ENCODE measurements around the gene ZNF618. TPM values are rescaled to one million over a fixed set of nuclear protein-coding genes. Genes with fewer than 3 reads are reported as not detected.

The ZNF618 gene
- polyA plus RNA-seq, 3 donors: 0.53 to 1.9 (median 0.78) TPM

- no peak overlapping the region for H3K27ac Mint-ChIP-seq
These were observed 137.9 kb downstream of the ZNF618 start for GRCh38 chr9:114014044-114014443.

GRCh38 chr9:114015607-114016006, 139.5 kb downstream of the ZNF618 start:
- no peaks in the 10 kb centered on the region for H3K27me3 ChIP-seq (ENCODE audit: control insufficient read depth in 2 of 2, insufficient read depth in 2 of 2, low read length in 2 of 2)
- intact Hi-C loops (cut with micrococcal nuclease): no loop called here
- Mint-ChIP-seq H3K36me3 (peaks cover 30 to 32% of the 10 kb centered on the region in 2 donors), H3K27ac (no peak overlapping the region), H3K4me3 (no peak overlapping the region), H3K27me3 (ENCODE audit: low read depth in 3 of 3) (no peaks in the 10 kb centered on the region), H3K4me1 (no peaks in the 10 kb centered on the region), H3K9me3 (peaks cover 0 to 3% (median 2%) of the 10 kb centered on the region in 7 donors)
- no peaks in the 10 kb centered on the region for H4K20me1 ChIP-seq (ENCODE audit: insufficient read depth, low read length)
- H3K4me2 ChIP-seq (replicated peaks; ENCODE audit: extremely low read depth, low read length, poor library complexity, severe bottlenecking): no peak overlapping the region
- no peaks in the 10 kb centered on the region for H3K9me3 ChIP-seq (replicated peaks in 1 of 2; ENCODE audit: control insufficient read depth in 1 of 2, insufficient read depth in 1 of 2, low read length in 2 of 2)
- no peak overlapping the region for H3K4me3 ChIP-seq (replicated peaks in 1 of 3; ENCODE audit: low read depth in 2 of 3, low read length in 3 of 3)
- no peak for TF ChIP-seq CTCF (IDR thresholded peaks at IDR 0.05)
- no peak overlapping the region for H3K9ac ChIP-seq (ENCODE audit: insufficient read depth, low read length, poor library complexity, severe bottlenecking)
- no peaks in the 10 kb centered on the region for H3K4me1 ChIP-seq (ENCODE audit: control insufficient read depth in 1 of 2, insufficient read depth in 2 of 2, low read length in 2 of 2)
- no peaks in the 10 kb centered on the region for H3K79me2 ChIP-seq (ENCODE audit: insufficient read depth, low read length)
- no peak overlapping the region for H2AFZ ChIP-seq (ENCODE audit: insufficient read depth, low read depth, low read length, poor library complexity, severe bottlenecking)
- no peak overlapping the region for H3K27ac ChIP-seq (ENCODE audit: low read depth in 1 of 2, low read length in 2 of 2)
- WGBS (ENCODE audit: insufficient coverage): 100% methylated on average over 2 of the region's 2 CpGs
- no peak for DNase-seq
- H3K36me3 ChIP-seq (replicated peaks in 1 of 2; ENCODE audit: control insufficient read depth in 1 of 2, insufficient read depth in 2 of 2, low read length in 2 of 2): peaks cover 6 to 20% of the 10 kb centered on the region in 2 donors

More at GRCh38 chr9:114014044-114014443, 137.9 kb downstream of the ZNF618 start:
- H3K9me3 ChIP-seq (replicated peaks in 1 of 2; ENCODE audit: control insufficient read depth in 1 of 2, insufficient read depth in 1 of 2, low read length in 2 of 2): no peaks in the 10 kb centered on the region
- peaks cover 6 to 20% of the 10 kb centered on the region in 2 donors for H3K36me3 ChIP-seq (replicated peaks in 1 of 2; ENCODE audit: control insufficient read depth in 1 of 2, insufficient read depth in 2 of 2, low read length in 2 of 2)
- TF ChIP-seq CTCF (IDR thresholded peaks at IDR 0.05): no peak
- Mint-ChIP-seq H3K36me3 (peaks cover 24 to 36% of the 10 kb centered on the region in 2 donors), H3K9me3 (peaks cover 0 to 3% (median 2%) of the 10 kb centered on the region in 7 donors), H3K4me1 (peaks cover 7% of the 10 kb centered on the region), H3K27me3 (ENCODE audit: low read depth in 3 of 3) (peaks cover 0 to under 1% (median 0%) of the 10 kb centered on the region in 3 donors), H3K4me3 (no peak overlapping the region)
- H3K79me2 ChIP-seq (ENCODE audit: insufficient read depth, low read length): no peaks in the 10 kb centered on the region
- H2AFZ ChIP-seq (ENCODE audit: insufficient read depth, low read depth, low read length, poor library complexity, severe bottlenecking): no peak overlapping the region
- H3K4me3 ChIP-seq (replicated peaks in 1 of 3; ENCODE audit: low read depth in 2 of 3, low read length in 3 of 3): no peak overlapping the region
- no peak overlapping the region for H3K27ac ChIP-seq (ENCODE audit: low read depth in 1 of 2, low read length in 2 of 2)
- H4K20me1 ChIP-seq (ENCODE audit: insufficient read depth, low read length): no peaks in the 10 kb centered on the region
- no peaks in the 10 kb centered on the region for H3K27me3 ChIP-seq (ENCODE audit: control insufficient read depth in 2 of 2, insufficient read depth in 2 of 2, low read length in 2 of 2)
- H3K4me2 ChIP-seq (replicated peaks; ENCODE audit: extremely low read depth, low read length, poor library complexity, severe bottlenecking): no peak overlapping the region
- DNase-seq: no peak
- intact Hi-C loops (cut with micrococcal nuclease): no loop called here
- H3K4me1 ChIP-seq (ENCODE audit: control insufficient read depth in 1 of 2, insufficient read depth in 2 of 2, low read length in 2 of 2): peaks cover 0 to 3% of the 10 kb centered on the region in 2 donors
- no peak overlapping the region for H3K9ac ChIP-seq (ENCODE audit: insufficient read depth, low read length, poor library complexity, severe bottlenecking)

Data from CD14-positive monocyte (primary cell).